H1 (cell line): ENCODE results near the gene RASSF4. TPM values are rescaled to one million over a fixed set of nuclear protein-coding genes. Genes with fewer than 3 reads are reported as not detected.

Experiments
- CTCF ChIA-PET: fragments of 300-600 bp; sonication (Branson Sonifier 250); formaldehyde crosslinking; loops from one replicate; lab custom pipeline; 2021; ENCODE audit not compliant: partially characterized antibody; lab: Charles Lee
- POLR2A ChIA-PET: fragments of 300-600 bp; sonication (Branson Sonifier 250); formaldehyde crosslinking; loops from one replicate; lab custom pipeline; 2021; ENCODE audit warnings: inconsistent platforms; ENCODE audit not compliant: partially characterized antibody; lab: Charles Lee
- DNase-seq, 2 experiments: peaks; one replicate each; pipeline versions ENCODE4 v3.0.0 to v3.0.0-alpha.2; 2010 to 2022; ENCODE audit warnings: low spot score in 2 of 2, low read depth in 1 of 2, mixed read lengths in 1 of 2
- FAIRE-seq: peaks from 2 replicates; lab custom pipeline; 2011; peaks lifted over from hg19 to GRCh38; lab: Jason Lieb, UNC
- H2AFZ ChIP-seq: 2 replicates; pipeline ENCODE4 v1.8.1; 2012; ENCODE audit warnings: low read length, inconsistent platforms
- H2AK5ac ChIP-seq: 2 replicates; pipeline ENCODE4 v1.6.1; 2013; ENCODE audit warnings: low read depth, low read length
- H2BK120ac ChIP-seq: replicated peaks from 2 replicates; pipeline ENCODE3; 2013; ENCODE audit warnings: low read depth, low read length, inconsistent platforms
- H2BK12ac ChIP-seq: 2 replicates; pipeline ENCODE4 v1.6.1; 2013; ENCODE audit warnings: low read depth, low read length
- H2BK15ac ChIP-seq: 2 replicates; pipeline ENCODE4 v1.6.1; 2013; ENCODE audit warnings: low read length
- H2BK20ac ChIP-seq: 2 replicates; pipeline ENCODE4 v1.6.1; 2013; ENCODE audit warnings: low read length
- H2BK5ac ChIP-seq: 2 replicates; pipeline ENCODE4 v1.6.1; 2013; ENCODE audit warnings: low read depth, low read length
- H3K14ac ChIP-seq: 2 replicates; pipeline ENCODE4 v1.6.1; 2013; ENCODE audit warnings: inconsistent platforms; ENCODE audit not compliant: insufficient read length
- H3K18ac ChIP-seq: 2 replicates; pipeline ENCODE4 v1.6.1; 2013; ENCODE audit warnings: low read length; ENCODE audit errors: extremely low read depth
- H3K23ac ChIP-seq: 2 replicates; pipeline ENCODE4 v1.6.1; 2013; ENCODE audit warnings: inconsistent platforms; ENCODE audit not compliant: insufficient read length
- H3K23me2 ChIP-seq: 2 replicates; pipeline ENCODE4 v1.6.1; 2013; ENCODE audit warnings: low read depth, low read length
- H3K27ac ChIP-seq: 2 replicates; pipeline ENCODE4 v1.6.1; 2011; ENCODE audit warnings: low read depth, low read length, inconsistent platforms
- H3K27me3 ChIP-seq, 4 experiments: replicated peaks in 1 of 4; 1 replicate in 1 of 4; 2 replicates in 3 of 4; pipeline versions ENCODE4 v1.6.1 to v1.8.1; 2011 to 2013; ENCODE audit warnings: low read length in 3 of 4, mild to moderate bottlenecking in 3 of 4, inconsistent platforms in 2 of 4, mixed read lengths in 2 of 4, moderate library complexity in 1 of 4; ENCODE audit not compliant: control insufficient read depth in 3 of 4, insufficient read depth in 3 of 4; ENCODE audit errors: extremely low read depth in 1 of 4
- H3K36me3 ChIP-seq, 4 experiments: 2 replicates each; pipeline versions ENCODE4 v1.6.1 to v1.8.1; 2011 to 2013; ENCODE audit warnings: mild to moderate bottlenecking in 4 of 4, low read length in 3 of 4, moderate library complexity in 2 of 4, control low read depth in 1 of 4, inconsistent platforms in 1 of 4; ENCODE audit not compliant: insufficient read depth in 4 of 4, control insufficient read depth in 2 of 4
- H3K4ac ChIP-seq: replicated peaks from 2 replicates; pipeline ENCODE3; 2013; ENCODE audit warnings: low read length, low read depth, mixed read lengths, inconsistent platforms; ENCODE audit not compliant: insufficient read length
- H3K4me1 ChIP-seq, 4 experiments: replicated peaks in 1 of 4; 1 replicate in 1 of 4; 2 replicates in 3 of 4; pipeline versions ENCODE4 v1.6.1 to v1.8.1; 2011 to 2013; ENCODE audit warnings: low read length in 3 of 4, inconsistent platforms in 2 of 4, mixed read lengths in 1 of 4; ENCODE audit not compliant: insufficient read depth in 4 of 4, control insufficient read depth in 3 of 4
- H3K4me2 ChIP-seq, 2 experiments: 2 replicates each; pipeline versions ENCODE4 v1.6.1 to v1.8.1; 2011 to 2013; ENCODE audit warnings: low read depth in 2 of 2, low read length in 2 of 2, control low read depth in 1 of 2, inconsistent platforms in 1 of 2, mild to moderate bottlenecking in 1 of 2; ENCODE audit not compliant: insufficient read depth in 1 of 2
- H3K4me3 ChIP-seq, 4 experiments: fragments of 200-600, 300-600 bp in 1 of 4; sonication (generic), shearing (Covaris generic), sonication (Bioruptor Twin) in 1 of 4; 2 replicates each; pipeline versions ENCODE4 v1.5.1 to v1.8.1; 2011 to 2016; ENCODE audit warnings: low read length in 4 of 4, low read depth in 3 of 4, control low read depth in 2 of 4, inconsistent platforms in 2 of 4, mild to moderate bottlenecking in 2 of 4, mixed read lengths in 1 of 4, moderate library complexity in 1 of 4; ENCODE audit not compliant: insufficient read depth in 2 of 4; ENCODE audit errors: extremely low read depth in 1 of 4
- H3K56ac ChIP-seq: replicated peaks from 2 replicates; pipeline ENCODE3; 2013; ENCODE audit warnings: low read depth, mild to moderate bottlenecking, mixed read lengths, low read length, inconsistent platforms; ENCODE audit not compliant: insufficient read length
- H3K79me1 ChIP-seq: 2 replicates; pipeline ENCODE4 v1.6.1; 2013; ENCODE audit warnings: low read depth, low read length, control low read depth
- H3K79me2 ChIP-seq, 2 experiments: 2 replicates each; pipeline versions ENCODE4 v1.6.1 to v1.8.1; 2012 to 2013; ENCODE audit warnings: low read length in 2 of 2, mild to moderate bottlenecking in 2 of 2, inconsistent platforms in 1 of 2; ENCODE audit not compliant: insufficient read depth in 2 of 2, control insufficient read depth in 1 of 2
- H3K9ac ChIP-seq, 4 experiments: replicated peaks in 1 of 4; 1 replicate in 1 of 4; 2 replicates in 3 of 4; pipeline versions ENCODE4 v1.6.1 to v1.8.1; 2011 to 2013; ENCODE audit warnings: low read depth in 3 of 4, low read length in 3 of 4, control low read depth in 2 of 4, mild to moderate bottlenecking in 2 of 4, moderate library complexity in 2 of 4, inconsistent platforms in 1 of 4; ENCODE audit errors: extremely low read depth in 1 of 4
- H3K9me3 ChIP-seq, 2 experiments: 2 replicates each; pipeline versions ENCODE4 v1.6.1 to v1.8.1; 2012 to 2013; ENCODE audit warnings: mild to moderate bottlenecking in 2 of 2, moderate library complexity in 2 of 2, control low read depth in 1 of 2, inconsistent platforms in 1 of 2, low read depth in 1 of 2, low read length in 1 of 2, mixed read lengths in 1 of 2; ENCODE audit not compliant: insufficient read depth in 2 of 2
- H4K20me1 ChIP-seq, 2 experiments: replicated peaks in 1 of 2; 2 replicates each; pipeline versions ENCODE3 to v1.8.1; 2011 to 2013; ENCODE audit warnings: inconsistent platforms in 2 of 2, low read length in 2 of 2, mild to moderate bottlenecking in 1 of 2; ENCODE audit not compliant: insufficient read depth in 2 of 2, control insufficient read depth in 1 of 2
- H4K5ac ChIP-seq: 2 replicates; pipeline ENCODE4 v1.6.1; 2013; ENCODE audit warnings: low read length, low read depth, mixed read lengths, inconsistent platforms; ENCODE audit not compliant: insufficient read length
- H4K8ac ChIP-seq: 2 replicates; pipeline ENCODE4 v1.8.0; 2013; ENCODE audit warnings: mild to moderate bottlenecking, moderate library complexity, low read length, inconsistent platforms; ENCODE audit not compliant: insufficient read depth; ENCODE audit errors: extremely low read depth
- H4K91ac ChIP-seq: replicated peaks from 2 replicates; pipeline ENCODE3; 2013; ENCODE audit warnings: low read length, mixed read lengths, inconsistent platforms; ENCODE audit not compliant: insufficient read length
- EGR1 ChIP-seq: IDR thresholded peaks from 2 replicates; pipeline ENCODE4 v1.6.1; 2011; ENCODE audit warnings: low read depth, low read length, borderline replicate concordance
- GABPA ChIP-seq: IDR thresholded peaks from 2 replicates; pipeline ENCODE4 v1.6.1; 2011; ENCODE audit warnings: mild to moderate bottlenecking, low read length, moderate library complexity, borderline replicate concordance; ENCODE audit not compliant: insufficient read depth
- NANOG ChIP-seq: IDR thresholded peaks from 2 replicates; pipeline ENCODE4 v1.6.1; 2011; ENCODE audit warnings: low read length, low read depth, mild to moderate bottlenecking, inconsistent platforms; ENCODE audit not compliant: insufficient read depth, poor library complexity, severe bottlenecking
- PHF8 ChIP-seq: fragments of 200-600 bp; sonication (generic); conservative IDR thresholded peaks from 2 replicates; pipeline ENCODE4 v1.7.1; 2012; ENCODE audit warnings: low read depth, mild to moderate bottlenecking, inconsistent platforms, low read length, moderate library complexity
- TAF7 ChIP-seq: optimal IDR thresholded peaks from 2 replicates; pipeline ENCODE3; 2011; ENCODE audit warnings: low read depth, mild to moderate bottlenecking, inconsistent platforms, low read length, moderate library complexity, borderline replicate concordance
- TBP ChIP-seq: IDR thresholded peaks from 2 replicates; pipeline ENCODE4 v1.6.1; 2011; ENCODE audit warnings: low read depth, low read length, improper control_type of control experiment
- WGBS, 2 experiments: shearing (Covaris generic) in 1 of 2; methylation state at CpG; one replicate each; pipeline versions ENCODE4 v1.1.6 to v1.1.7; 2013 to 2015; ENCODE audit warnings: low lambda C conversion rate in 2 of 2, mixed read lengths in 2 of 2, inconsistent platforms in 1 of 2, low coverage in 1 of 2, missing lambda C conversion rate in 1 of 2; ENCODE audit not compliant: insufficient replicate concordance in 2 of 2, insufficient coverage in 1 of 2, insufficient read length in 1 of 2; ENCODE audit errors: extremely low coverage in 1 of 2, missing lambda C conversion rate in 1 of 2; 5-methylcytosine and 5-hydroxymethylcytosine counted together
- polyA plus RNA-seq, 7 experiments: library from polyadenylated mRNA; depleted of rRNA in 3 of 7; stranded (reverse) in 5 of 7; unstranded in 2 of 7; fragments of >200 nt in 5 of 7; fragments of 200-250 nt in 2 of 7; gene quantifications; 1 replicate in 5 of 7; 2 replicates in 1 of 7; 4 replicates in 1 of 7; pipeline versions ENCODE4 v1.2.1 to v1.2.3, GENCODE V29; 2011 to 2013; ENCODE audit warnings: missing spikeins in 2 of 7, mixed read lengths in 2 of 7
- total RNA-seq: library from RNA; stranded (reverse); fragmentation: NEBNext Ultra II Directional; extraction: Animal tissue kit (Norgen Biotek cat#: 25700); gene quantifications from 2 replicates; pipeline ENCODE4 v1.2.1, GENCODE V29; 2021
- TF ChIP-seq, protein P1 (sequence below): IDR thresholded peaks from 2 replicates; pipeline ENCODE4 v1.6.1; 2012; ENCODE audit warnings: inconsistent platforms
- TF ChIP-seq, protein P2 (sequence below): IDR thresholded peaks from 2 replicates; pipeline ENCODE4 v1.6.1; 2011; ENCODE audit warnings: low read depth, mild to moderate bottlenecking, low read length; ENCODE audit not compliant: insufficient read depth
- TF ChIP-seq, protein P3 (sequence below): IDR thresholded peaks from 2 replicates; pipeline ENCODE4 v1.6.1; 2012; ENCODE audit warnings: inconsistent platforms

RASSF4 gene
- total and polyA plus RNA-seq, 2 of the 8 experiments (the other 6 are each of a cell fraction or from before 2014, with no cell fraction given), result 14.3 to 14.5 TPM

DNA sequence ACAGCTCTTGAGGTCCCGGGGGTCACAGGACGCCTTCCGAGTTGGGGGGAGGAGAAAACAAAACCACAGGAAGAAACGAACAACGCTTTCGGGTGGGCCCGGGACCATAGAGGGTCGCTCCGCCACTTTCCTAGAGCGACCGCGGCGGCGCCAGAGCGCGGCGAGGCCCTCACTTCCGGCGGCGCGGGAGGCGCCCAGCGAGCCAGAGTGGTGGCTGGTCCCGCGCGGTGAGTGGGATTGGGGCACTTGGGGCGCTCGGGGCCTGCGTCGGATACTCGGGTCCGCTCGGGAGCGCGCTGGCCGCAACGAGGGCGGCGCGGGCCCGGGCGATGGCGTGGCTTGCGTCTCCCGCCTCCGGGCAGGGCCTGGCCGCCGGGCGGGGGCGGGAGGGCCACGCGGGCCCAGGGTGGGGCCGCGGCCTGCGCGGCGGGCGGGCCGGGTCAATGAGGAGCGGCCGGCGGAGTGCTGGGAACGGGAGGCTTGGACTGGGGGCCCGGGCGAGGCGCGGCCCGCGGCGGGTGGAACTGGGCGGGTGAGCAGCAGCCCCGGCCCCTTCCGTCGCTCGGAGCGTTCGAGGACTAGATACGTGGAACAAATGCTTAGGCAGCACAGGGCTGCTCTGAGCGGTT is 41.3 kb downstream of the RASSF4 start, which contains the start of gene ZNF22:
Gene ZNF22, plus strand, starts transcription at position 172 of the 629 bp plus-strand sequence. CDS start 2,446 bp downstream, outside the sequence.
- no peak within 1 kb of the TSS; the same call in 1 of the 2 replicates for H3K27ac ChIP-seq
- peak within 1 kb of the TSS; percentile 50 to 95 (median 64) for H3K4me3 ChIP-seq
- peak within 1 kb of the TSS; percentile 69 to 95 (median 85) for H3K9ac ChIP-seq
- peak within 1 kb of the TSS; percentile 91 for H3K18ac ChIP-seq
- peak within 1 kb of the TSS; percentile 48 for H3K56ac ChIP-seq
- peak within 1 kb of the TSS; percentile 89 for H4K8ac ChIP-seq
- H2BK20ac ChIP-seq, result no peak within 1 kb of the TSS
- peak within 1 kb of the TSS; percentile 46; the same call in 1 of the 2 replicates for H2BK15ac ChIP-seq
- ChIA-PET CTCF (interaction anchor here (0.7 to 2.2 kb wide), 6 partner anchors 10 to 248 kb away, joined by 3 to 10 read pairs (median 3); no protein-coding TSS in a partner anchor), POLR2A (interaction anchor here (0.7 to 3.2 kb wide), 12 partner anchors 11 to 418 kb away, joined by 3 to 23 read pairs (median 4); partner anchors contain the start of gene DEPP1)
- peaks cover 5% of the 10 kb centered on the region for H3K23me2 ChIP-seq
- H3K4me1 ChIP-seq, result peaks cover 2 to 6% (median 4%) of the 10 kb centered on the region in 4 experiments; a peak in 4 of 7 replicates
- DNase-seq (peak in 1 of 2 experiments; percentile 84), FAIRE-seq (no peak)
- H2BK120ac ChIP-seq, result peak within 1 kb of the TSS; percentile 62
- H4K91ac ChIP-seq, result peak within 1 kb of the TSS; percentile 69
- peaks cover 0 to 20% of the 10 kb centered on the region in 2 experiments; a peak in 3 of 4 replicates for H3K79me2 ChIP-seq
- H3K23ac ChIP-seq, result no peak within 1 kb of the TSS
- peak within 1 kb of the TSS; percentile 96 for H2AFZ ChIP-seq
- H2AK5ac ChIP-seq, result no peak within 1 kb of the TSS
- no peaks in the 10 kb centered on the region; the same call in 1 of the 2 replicates for H3K79me1 ChIP-seq
- H3K4ac ChIP-seq, result no peak within 1 kb of the TSS
- peak within 1 kb of the TSS; percentile 69 to 99 for H3K4me2 ChIP-seq
- H2BK5ac ChIP-seq, result no peak within 1 kb of the TSS
- no peaks in the 10 kb centered on the region for H3K9me3 ChIP-seq
- H3K36me3 ChIP-seq, result peaks cover 2 to 18% (median 11%) of the 10 kb centered on the region in 4 experiments; a peak in 7 of 8 replicates
- H4K5ac ChIP-seq, result peak within 1 kb of the TSS; percentile 12
- no peak within 1 kb of the TSS; the same call in 1 of the 2 replicates for H2BK12ac ChIP-seq
- no peak within 1 kb of the TSS for H3K14ac ChIP-seq
- WGBS, 2 experiments, result 2% methylated on average over 47 of the region's 79 CpGs; no CpG with 5 or more reads in 1 of the 2 experiments
- H3K27me3 ChIP-seq, result peaks cover 0 to 4% (median 4%) of the 10 kb centered on the region in 4 experiments; a peak in 4 of 7 replicates
- H4K20me1 ChIP-seq, result peaks cover 0 to 6% of the 10 kb centered on the region in 2 experiments
- TF ChIP-seq TAF7, result peak; percentile 58
- peak; percentile 68; the same call in 1 of the 2 replicates for TF ChIP-seq TBP
- no peak for TF ChIP-seq NANOG
- TF ChIP-seq, protein P1, sequence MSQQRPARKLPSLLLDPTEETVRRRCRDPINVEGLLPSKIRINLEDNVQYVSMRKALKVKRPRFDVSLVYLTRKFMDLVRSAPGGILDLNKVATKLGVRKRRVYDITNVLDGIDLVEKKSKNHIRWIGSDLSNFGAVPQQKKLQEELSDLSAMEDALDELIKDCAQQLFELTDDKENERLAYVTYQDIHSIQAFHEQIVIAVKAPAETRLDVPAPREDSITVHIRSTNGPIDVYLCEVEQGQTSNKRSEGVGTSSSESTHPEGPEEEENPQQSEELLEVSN, result peak; percentile 84
- TF ChIP-seq, protein P2, sequence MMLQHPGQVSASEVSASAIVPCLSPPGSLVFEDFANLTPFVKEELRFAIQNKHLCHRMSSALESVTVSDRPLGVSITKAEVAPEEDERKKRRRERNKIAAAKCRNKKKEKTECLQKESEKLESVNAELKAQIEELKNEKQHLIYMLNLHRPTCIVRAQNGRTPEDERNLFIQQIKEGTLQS, result no peak
- TF ChIP-seq EGR1, result 0 out of 2 replicates have a peak, but pooled peaks have one; percentile 12
- TF ChIP-seq, protein P3, sequence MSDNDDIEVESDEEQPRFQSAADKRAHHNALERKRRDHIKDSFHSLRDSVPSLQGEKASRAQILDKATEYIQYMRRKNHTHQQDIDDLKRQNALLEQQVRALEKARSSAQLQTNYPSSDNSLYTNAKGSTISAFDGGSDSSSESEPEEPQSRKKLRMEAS, result peak; percentile 77
- TF ChIP-seq GABPA, result peak; percentile 81
- peak; percentile 83 for TF ChIP-seq PHF8
